Chondrocyte (in vitro differentiated cells): Measurements from ENCODE around the gene POLD2. TPM values are rescaled to one million over a fixed set of nuclear protein-coding genes. Genes with fewer than 3 reads are reported as not detected.

Experiments used
- DNase-seq: peaks from one replicate; pipeline ENCODE4 v3.0.0; 2021; ENCODE audit warnings: mixed read lengths, low spot score
- H3K27ac Mint-ChIP-seq: one replicate; pipeline ENCODE4 v1.8.0; 2021; ENCODE audit warnings: mild to moderate bottlenecking, moderate library complexity, mixed read lengths; ENCODE audit not compliant: unreplicated experiment
- H3K27me3 Mint-ChIP-seq: 2 replicates; pipeline ENCODE4 v1.8.0; 2021; ENCODE audit warnings: low read depth, mixed read lengths
- H3K36me3 Mint-ChIP-seq: 2 replicates; pipeline ENCODE4 v1.8.0; 2021; ENCODE audit warnings: low read depth, mixed read lengths
- H3K4me1 Mint-ChIP-seq: 2 replicates; pipeline ENCODE4 v1.8.0; 2021; ENCODE audit warnings: low read depth, mild to moderate bottlenecking, mixed read lengths
- H3K4me3 Mint-ChIP-seq: one replicate; pipeline ENCODE4 v1.8.0; 2021; ENCODE audit warnings: mild to moderate bottlenecking, moderate library complexity, mixed read lengths; ENCODE audit not compliant: unreplicated experiment
- H3K9me3 Mint-ChIP-seq: 2 replicates; pipeline ENCODE4 v1.8.0; 2021; ENCODE audit warnings: low read depth, mixed read lengths
- total RNA-seq: library from RNA; stranded (reverse); gene quantifications from 3 replicates; pipeline ENCODE4 v1.2.1, GENCODE V29; 2021
- TF ChIP-seq, protein P1 (sequence below): fragments of 200-600 bp; sonication (generic); IDR thresholded peaks from 2 replicates; pipeline ENCODE4 v1.5.0; 2021; ENCODE audit warnings: antibody characterized with exemption, mild to moderate bottlenecking, moderate library complexity

Gene POLD2
- total RNA-seq, 1 donor from 2014 or later = 49.2 TPM

DNA sequence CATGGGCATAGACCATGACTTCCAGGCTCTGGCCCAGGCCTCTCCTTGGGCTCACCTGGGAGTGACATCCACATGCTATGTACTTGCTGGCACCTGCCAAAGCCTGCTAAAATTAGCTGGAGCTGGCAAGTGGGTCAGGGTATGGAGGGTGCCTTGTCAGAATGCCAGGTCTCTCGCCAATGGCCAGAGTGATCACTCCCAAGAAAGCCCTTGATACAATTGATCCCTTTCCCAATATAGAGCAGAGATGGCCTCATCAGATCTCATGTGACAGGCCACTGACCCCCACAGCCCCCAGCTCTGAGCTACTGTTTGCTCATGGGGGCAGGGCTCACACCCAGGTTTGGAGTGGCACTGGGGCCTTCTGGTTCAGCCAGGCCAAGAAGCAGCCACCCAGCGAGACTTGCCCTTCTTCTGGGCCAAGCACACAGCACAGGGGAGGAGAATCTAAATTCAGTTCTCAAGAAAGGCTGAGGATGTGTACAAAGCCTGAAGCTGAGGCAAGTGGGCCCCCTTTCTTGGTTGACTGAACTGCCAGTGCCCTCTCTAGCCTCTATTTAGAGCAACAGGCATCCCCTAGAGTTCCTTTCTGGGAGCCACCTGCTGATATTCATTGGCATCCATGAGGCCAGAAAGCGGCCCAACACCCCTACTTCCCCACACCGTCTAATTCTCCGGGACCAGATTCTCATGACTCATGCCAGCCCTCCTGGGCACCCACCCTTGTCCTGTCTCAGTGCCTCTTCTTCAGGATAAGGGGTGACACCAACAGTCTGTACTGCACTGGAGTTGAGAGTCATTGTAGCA is 36.7 kb upstream of the POLD2 start:
- TF ChIP-seq, protein P1, sequence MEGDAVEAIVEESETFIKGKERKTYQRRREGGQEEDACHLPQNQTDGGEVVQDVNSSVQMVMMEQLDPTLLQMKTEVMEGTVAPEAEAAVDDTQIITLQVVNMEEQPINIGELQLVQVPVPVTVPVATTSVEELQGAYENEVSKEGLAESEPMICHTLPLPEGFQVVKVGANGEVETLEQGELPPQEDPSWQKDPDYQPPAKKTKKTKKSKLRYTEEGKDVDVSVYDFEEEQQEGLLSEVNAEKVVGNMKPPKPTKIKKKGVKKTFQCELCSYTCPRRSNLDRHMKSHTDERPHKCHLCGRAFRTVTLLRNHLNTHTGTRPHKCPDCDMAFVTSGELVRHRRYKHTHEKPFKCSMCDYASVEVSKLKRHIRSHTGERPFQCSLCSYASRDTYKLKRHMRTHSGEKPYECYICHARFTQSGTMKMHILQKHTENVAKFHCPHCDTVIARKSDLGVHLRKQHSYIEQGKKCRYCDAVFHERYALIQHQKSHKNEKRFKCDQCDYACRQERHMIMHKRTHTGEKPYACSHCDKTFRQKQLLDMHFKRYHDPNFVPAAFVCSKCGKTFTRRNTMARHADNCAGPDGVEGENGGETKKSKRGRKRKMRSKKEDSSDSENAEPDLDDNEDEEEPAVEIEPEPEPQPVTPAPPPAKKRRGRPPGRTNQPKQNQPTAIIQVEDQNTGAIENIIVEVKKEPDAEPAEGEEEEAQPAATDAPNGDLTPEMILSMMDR = no peak
- Mint-ChIP-seq H3K27me3 (no peaks in the 10 kb centered on the region), H3K9me3 (no peaks in the 10 kb centered on the region), H3K4me1 (peaks cover 27% of the 10 kb centered on the region), H3K4me3 (no peak overlapping the region), H3K27ac (no peak overlapping the region), H3K36me3 (no peaks in the 10 kb centered on the region)
- DNase-seq = no peak

DNA sequence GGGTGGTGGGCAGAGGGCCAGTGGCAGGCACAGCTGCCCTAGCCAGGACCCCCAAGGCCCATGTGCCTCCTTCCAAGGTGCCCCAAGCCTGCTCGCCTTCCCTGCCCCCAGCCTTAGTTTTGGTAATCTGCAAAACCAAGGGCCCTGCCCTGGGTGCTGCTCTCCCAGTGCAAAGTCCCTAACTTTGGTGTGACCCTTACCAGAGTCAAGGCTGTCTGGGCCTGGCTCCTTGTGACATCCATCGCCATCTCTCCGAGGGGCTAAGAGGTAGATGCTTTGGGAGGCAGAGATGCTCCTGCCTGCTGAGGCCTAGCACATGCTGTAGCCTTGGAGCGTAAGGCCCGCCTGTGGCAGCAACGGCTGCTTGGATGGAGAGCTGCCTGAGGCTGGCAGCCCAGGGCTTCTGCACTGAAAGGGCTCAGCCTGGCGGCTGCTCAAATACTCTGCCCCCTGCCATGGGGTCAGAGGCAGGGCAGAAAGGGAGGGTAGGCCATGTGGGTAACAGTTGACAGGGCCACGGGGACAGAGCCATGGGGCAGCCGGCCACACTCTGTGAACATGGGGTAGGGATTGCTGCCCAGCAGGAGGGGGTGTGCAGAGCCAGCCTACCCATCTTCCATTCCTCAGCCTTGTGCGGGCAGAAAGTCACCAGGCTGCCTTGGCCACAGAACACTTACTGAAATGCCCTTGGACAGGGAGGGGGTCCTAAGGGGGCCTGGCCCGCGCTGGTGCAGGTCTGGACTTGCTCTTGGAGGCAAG is 35.7 kb upstream of the POLD2 start:
- TF ChIP-seq, protein P1 = no peak
- no peaks in the 10 kb centered on the region for H3K36me3 Mint-ChIP-seq

DNA sequence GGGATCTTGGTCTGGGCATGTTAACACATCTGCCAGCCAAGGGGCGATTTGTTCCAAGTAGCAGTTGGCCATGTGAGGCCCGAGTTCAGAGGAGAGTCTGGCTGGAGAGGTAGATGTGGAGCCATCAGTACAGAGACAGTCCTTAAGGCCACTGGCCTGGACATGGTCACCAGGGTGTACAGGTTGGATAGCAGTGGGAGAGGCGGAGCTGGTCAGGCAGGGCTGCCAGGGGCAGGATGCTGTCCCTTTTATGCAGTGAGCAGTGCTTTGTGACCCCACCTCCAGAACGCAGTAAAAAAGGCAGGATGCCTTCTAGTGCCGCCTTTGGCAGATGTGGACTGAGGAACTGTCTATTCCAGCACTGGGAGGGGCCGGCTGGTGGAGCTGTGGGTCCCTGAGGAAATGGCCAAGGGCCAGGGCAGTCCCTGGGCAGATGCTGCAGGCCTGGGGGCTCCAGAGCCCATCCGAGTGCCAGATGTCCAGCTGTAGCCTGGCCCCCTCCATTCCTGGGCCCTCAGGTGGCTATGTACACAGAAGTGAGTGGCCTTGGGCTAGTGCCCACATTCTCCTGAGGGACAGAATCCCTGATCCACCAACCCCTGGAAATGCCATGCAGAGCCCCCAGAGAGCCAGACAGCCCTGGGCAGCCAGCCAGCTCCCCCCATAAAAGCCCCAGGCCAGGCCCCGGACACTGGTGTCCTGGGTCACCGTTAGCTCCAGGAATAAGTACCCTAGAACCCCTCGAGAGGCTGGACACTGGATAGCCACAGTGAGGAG is 34.9 kb upstream of the POLD2 start:
- TF ChIP-seq, protein P1 = no peak
- no peaks in the 10 kb centered on the region for H3K9me3 Mint-ChIP-seq
- peaks cover 12% of the 10 kb centered on the region for H3K4me1 Mint-ChIP-seq
- no peak for DNase-seq
- H3K27ac Mint-ChIP-seq = no peak overlapping the region
- H3K4me3 Mint-ChIP-seq = no peak overlapping the region
- no peaks in the 10 kb centered on the region for H3K36me3 Mint-ChIP-seq
- H3K27me3 Mint-ChIP-seq = no peaks in the 10 kb centered on the region

More for the DNA sequence above, 35.7 kb upstream of the POLD2 start:
- Mint-ChIP-seq H3K4me3 (no peak overlapping the region), H3K4me1 (peaks cover 19% of the 10 kb centered on the region), H3K9me3 (no peaks in the 10 kb centered on the region), H3K27ac (no peak overlapping the region), H3K27me3 (no peaks in the 10 kb centered on the region)
- DNase-seq = no peak

DNA sequence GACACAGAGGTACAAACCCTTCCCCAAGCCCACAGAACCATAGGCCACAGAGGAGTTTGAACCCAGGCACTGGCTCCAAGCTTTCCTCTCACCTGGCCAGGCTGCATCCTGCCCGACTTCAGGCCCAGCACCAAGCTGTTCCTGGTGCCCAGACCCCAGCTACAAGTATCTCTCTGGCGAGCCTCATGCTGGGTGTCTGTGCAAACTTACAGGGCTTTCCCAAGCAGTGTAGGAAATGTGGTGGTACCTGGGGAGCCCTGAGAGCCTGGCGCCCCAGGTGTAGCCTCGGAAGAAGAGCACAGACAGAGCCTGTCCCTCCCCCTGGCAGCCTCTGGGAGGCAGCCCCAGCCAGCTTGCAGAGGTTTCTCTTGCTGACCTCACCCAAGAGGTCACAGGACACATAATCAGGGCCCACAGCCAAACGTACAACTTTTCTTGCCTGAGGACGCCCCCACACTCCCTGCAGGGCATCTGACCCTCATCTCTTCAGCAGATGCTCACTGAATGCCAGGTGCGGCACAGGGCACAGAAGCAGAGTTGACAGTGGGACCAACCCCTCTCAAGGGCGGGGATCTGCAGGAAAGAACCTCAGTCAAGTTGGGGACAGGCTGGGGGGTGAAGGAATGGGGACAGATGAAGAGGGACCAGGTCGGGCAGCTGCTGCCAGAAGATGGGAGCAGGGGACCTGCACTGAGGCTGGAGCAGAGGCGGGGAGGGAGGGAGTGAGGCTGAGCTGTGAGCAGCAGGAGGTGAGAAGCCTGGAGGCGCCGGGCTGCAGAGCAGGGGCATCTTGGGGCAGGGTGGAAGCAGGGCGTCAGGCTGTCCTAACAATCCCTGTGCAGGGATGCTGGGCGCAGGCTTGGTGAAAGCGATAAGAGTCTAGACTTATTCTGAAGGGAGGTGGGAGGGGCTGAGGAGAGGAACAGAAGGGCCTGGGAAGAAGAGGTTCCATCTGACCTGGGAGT is 34.0 kb upstream of the POLD2 start:
- no peak overlapping the region for H3K4me3 Mint-ChIP-seq
- TF ChIP-seq, protein P1 = no peak
- no peaks in the 10 kb centered on the region for H3K27me3 Mint-ChIP-seq
- H3K27ac Mint-ChIP-seq = no peak overlapping the region
- H3K9me3 Mint-ChIP-seq = no peaks in the 10 kb centered on the region
- peaks cover 3% of the 10 kb centered on the region for H3K4me1 Mint-ChIP-seq
- H3K36me3 Mint-ChIP-seq = no peaks in the 10 kb centered on the region
- DNase-seq = no peak
